MM.1S (cell line): ENCODE results near the gene ZNF503.

ENCODE experiments used
- EZH2 ChIP-seq: fragments of 300-600 bp; sonication (generic); optimal IDR thresholded peaks from 2 replicates; pipeline ENCODE3; 2017; ENCODE audit warnings: low read depth, mild to moderate bottlenecking, antibody characterized with exemption, low read length, mixed read lengths
- TF ChIP-seq, protein P1 (sequence below): fragments of 300-600 bp; sonication (generic); IDR thresholded peaks from 2 replicates; pipeline ENCODE4 v1.5.1; 2016; ENCODE audit warnings: antibody characterized with exemption, low read length, mixed read lengths

- TF ChIP-seq, protein P1, sequence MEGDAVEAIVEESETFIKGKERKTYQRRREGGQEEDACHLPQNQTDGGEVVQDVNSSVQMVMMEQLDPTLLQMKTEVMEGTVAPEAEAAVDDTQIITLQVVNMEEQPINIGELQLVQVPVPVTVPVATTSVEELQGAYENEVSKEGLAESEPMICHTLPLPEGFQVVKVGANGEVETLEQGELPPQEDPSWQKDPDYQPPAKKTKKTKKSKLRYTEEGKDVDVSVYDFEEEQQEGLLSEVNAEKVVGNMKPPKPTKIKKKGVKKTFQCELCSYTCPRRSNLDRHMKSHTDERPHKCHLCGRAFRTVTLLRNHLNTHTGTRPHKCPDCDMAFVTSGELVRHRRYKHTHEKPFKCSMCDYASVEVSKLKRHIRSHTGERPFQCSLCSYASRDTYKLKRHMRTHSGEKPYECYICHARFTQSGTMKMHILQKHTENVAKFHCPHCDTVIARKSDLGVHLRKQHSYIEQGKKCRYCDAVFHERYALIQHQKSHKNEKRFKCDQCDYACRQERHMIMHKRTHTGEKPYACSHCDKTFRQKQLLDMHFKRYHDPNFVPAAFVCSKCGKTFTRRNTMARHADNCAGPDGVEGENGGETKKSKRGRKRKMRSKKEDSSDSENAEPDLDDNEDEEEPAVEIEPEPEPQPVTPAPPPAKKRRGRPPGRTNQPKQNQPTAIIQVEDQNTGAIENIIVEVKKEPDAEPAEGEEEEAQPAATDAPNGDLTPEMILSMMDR = no peak
- no peak for TF ChIP-seq EZH2
Measured at GRCh38 chr10:75401569-75402485, at the start of gene ZNF503.
